H1 (cell line): ENCODE results near the gene VWA3B. TPM values are rescaled to one million over a fixed set of nuclear protein-coding genes. Genes with fewer than 3 reads are reported as not detected.

ENCODE experiments used
- CTCF ChIA-PET: fragments of 300-600 bp; sonication (Branson Sonifier 250); formaldehyde crosslinking; loops from one replicate; lab custom pipeline; 2021; ENCODE audit not compliant: partially characterized antibody; lab: Charles Lee
- POLR2A ChIA-PET: fragments of 300-600 bp; sonication (Branson Sonifier 250); formaldehyde crosslinking; loops from one replicate; lab custom pipeline; 2021; ENCODE audit warnings: inconsistent platforms; ENCODE audit not compliant: partially characterized antibody; lab: Charles Lee
- DNase-seq, 2 experiments: peaks; one replicate each; pipeline versions ENCODE4 v3.0.0 to v3.0.0-alpha.2; 2010 to 2022; ENCODE audit warnings: low spot score in 2 of 2, low read depth in 1 of 2, mixed read lengths in 1 of 2
- FAIRE-seq: peaks from 2 replicates; lab custom pipeline; 2011; peaks lifted over from hg19 to GRCh38; lab: Jason Lieb, UNC
- H2AFZ ChIP-seq: 2 replicates; pipeline ENCODE4 v1.8.1; 2012; ENCODE audit warnings: low read length, inconsistent platforms
- H2AK5ac ChIP-seq: 2 replicates; pipeline ENCODE4 v1.6.1; 2013; ENCODE audit warnings: low read depth, low read length
- H2BK120ac ChIP-seq: replicated peaks from 2 replicates; pipeline ENCODE3; 2013; ENCODE audit warnings: low read depth, low read length, inconsistent platforms
- H2BK12ac ChIP-seq: 2 replicates; pipeline ENCODE4 v1.6.1; 2013; ENCODE audit warnings: low read depth, low read length
- H2BK15ac ChIP-seq: 2 replicates; pipeline ENCODE4 v1.6.1; 2013; ENCODE audit warnings: low read length
- H2BK20ac ChIP-seq: 2 replicates; pipeline ENCODE4 v1.6.1; 2013; ENCODE audit warnings: low read length
- H2BK5ac ChIP-seq: 2 replicates; pipeline ENCODE4 v1.6.1; 2013; ENCODE audit warnings: low read depth, low read length
- H3K14ac ChIP-seq: 2 replicates; pipeline ENCODE4 v1.6.1; 2013; ENCODE audit warnings: inconsistent platforms; ENCODE audit not compliant: insufficient read length
- H3K18ac ChIP-seq: 2 replicates; pipeline ENCODE4 v1.6.1; 2013; ENCODE audit warnings: low read length; ENCODE audit errors: extremely low read depth
- H3K23ac ChIP-seq: 2 replicates; pipeline ENCODE4 v1.6.1; 2013; ENCODE audit warnings: inconsistent platforms; ENCODE audit not compliant: insufficient read length
- H3K23me2 ChIP-seq: 2 replicates; pipeline ENCODE4 v1.6.1; 2013; ENCODE audit warnings: low read depth, low read length
- H3K27ac ChIP-seq: 2 replicates; pipeline ENCODE4 v1.6.1; 2011; ENCODE audit warnings: low read depth, low read length, inconsistent platforms
- H3K27me3 ChIP-seq, 4 experiments: replicated peaks in 1 of 4; 1 replicate in 1 of 4; 2 replicates in 3 of 4; pipeline versions ENCODE4 v1.6.1 to v1.8.1; 2011 to 2013; ENCODE audit warnings: low read length in 3 of 4, mild to moderate bottlenecking in 3 of 4, inconsistent platforms in 2 of 4, mixed read lengths in 2 of 4, moderate library complexity in 1 of 4; ENCODE audit not compliant: control insufficient read depth in 3 of 4, insufficient read depth in 3 of 4; ENCODE audit errors: extremely low read depth in 1 of 4
- H3K36me3 ChIP-seq, 4 experiments: 2 replicates each; pipeline versions ENCODE4 v1.6.1 to v1.8.1; 2011 to 2013; ENCODE audit warnings: mild to moderate bottlenecking in 4 of 4, low read length in 3 of 4, moderate library complexity in 2 of 4, control low read depth in 1 of 4, inconsistent platforms in 1 of 4; ENCODE audit not compliant: insufficient read depth in 4 of 4, control insufficient read depth in 2 of 4
- H3K4ac ChIP-seq: replicated peaks from 2 replicates; pipeline ENCODE3; 2013; ENCODE audit warnings: low read length, low read depth, mixed read lengths, inconsistent platforms; ENCODE audit not compliant: insufficient read length
- H3K4me1 ChIP-seq, 4 experiments: replicated peaks in 1 of 4; 1 replicate in 1 of 4; 2 replicates in 3 of 4; pipeline versions ENCODE4 v1.6.1 to v1.8.1; 2011 to 2013; ENCODE audit warnings: low read length in 3 of 4, inconsistent platforms in 2 of 4, mixed read lengths in 1 of 4; ENCODE audit not compliant: insufficient read depth in 4 of 4, control insufficient read depth in 3 of 4
- H3K4me2 ChIP-seq, 2 experiments: 2 replicates each; pipeline versions ENCODE4 v1.6.1 to v1.8.1; 2011 to 2013; ENCODE audit warnings: low read depth in 2 of 2, low read length in 2 of 2, control low read depth in 1 of 2, inconsistent platforms in 1 of 2, mild to moderate bottlenecking in 1 of 2; ENCODE audit not compliant: insufficient read depth in 1 of 2
- H3K4me3 ChIP-seq, 4 experiments: fragments of 200-600, 300-600 bp in 1 of 4; sonication (generic), shearing (Covaris generic), sonication (Bioruptor Twin) in 1 of 4; 2 replicates each; pipeline versions ENCODE4 v1.5.1 to v1.8.1; 2011 to 2016; ENCODE audit warnings: low read length in 4 of 4, low read depth in 3 of 4, control low read depth in 2 of 4, inconsistent platforms in 2 of 4, mild to moderate bottlenecking in 2 of 4, mixed read lengths in 1 of 4, moderate library complexity in 1 of 4; ENCODE audit not compliant: insufficient read depth in 2 of 4; ENCODE audit errors: extremely low read depth in 1 of 4
- H3K56ac ChIP-seq: replicated peaks from 2 replicates; pipeline ENCODE3; 2013; ENCODE audit warnings: low read depth, mild to moderate bottlenecking, mixed read lengths, low read length, inconsistent platforms; ENCODE audit not compliant: insufficient read length
- H3K79me1 ChIP-seq: 2 replicates; pipeline ENCODE4 v1.6.1; 2013; ENCODE audit warnings: low read depth, low read length, control low read depth
- H3K79me2 ChIP-seq, 2 experiments: 2 replicates each; pipeline versions ENCODE4 v1.6.1 to v1.8.1; 2012 to 2013; ENCODE audit warnings: low read length in 2 of 2, mild to moderate bottlenecking in 2 of 2, inconsistent platforms in 1 of 2; ENCODE audit not compliant: insufficient read depth in 2 of 2, control insufficient read depth in 1 of 2
- H3K9ac ChIP-seq, 4 experiments: replicated peaks in 1 of 4; 1 replicate in 1 of 4; 2 replicates in 3 of 4; pipeline versions ENCODE4 v1.6.1 to v1.8.1; 2011 to 2013; ENCODE audit warnings: low read depth in 3 of 4, low read length in 3 of 4, control low read depth in 2 of 4, mild to moderate bottlenecking in 2 of 4, moderate library complexity in 2 of 4, inconsistent platforms in 1 of 4; ENCODE audit errors: extremely low read depth in 1 of 4
- H3K9me3 ChIP-seq, 2 experiments: 2 replicates each; pipeline versions ENCODE4 v1.6.1 to v1.8.1; 2012 to 2013; ENCODE audit warnings: mild to moderate bottlenecking in 2 of 2, moderate library complexity in 2 of 2, control low read depth in 1 of 2, inconsistent platforms in 1 of 2, low read depth in 1 of 2, low read length in 1 of 2, mixed read lengths in 1 of 2; ENCODE audit not compliant: insufficient read depth in 2 of 2
- H4K20me1 ChIP-seq, 2 experiments: replicated peaks in 1 of 2; 2 replicates each; pipeline versions ENCODE3 to v1.8.1; 2011 to 2013; ENCODE audit warnings: inconsistent platforms in 2 of 2, low read length in 2 of 2, mild to moderate bottlenecking in 1 of 2; ENCODE audit not compliant: insufficient read depth in 2 of 2, control insufficient read depth in 1 of 2
- H4K5ac ChIP-seq: 2 replicates; pipeline ENCODE4 v1.6.1; 2013; ENCODE audit warnings: low read length, low read depth, mixed read lengths, inconsistent platforms; ENCODE audit not compliant: insufficient read length
- H4K8ac ChIP-seq: 2 replicates; pipeline ENCODE4 v1.8.0; 2013; ENCODE audit warnings: mild to moderate bottlenecking, moderate library complexity, low read length, inconsistent platforms; ENCODE audit not compliant: insufficient read depth; ENCODE audit errors: extremely low read depth
- H4K91ac ChIP-seq: replicated peaks from 2 replicates; pipeline ENCODE3; 2013; ENCODE audit warnings: low read length, mixed read lengths, inconsistent platforms; ENCODE audit not compliant: insufficient read length
- CBX5 ChIP-seq: fragments of 300-800, 300-1000 bp; sonication (generic); IDR thresholded peaks from 2 replicates; pipeline ENCODE4 v1.7.1; 2016; ENCODE audit warnings: antibody characterized with exemption, low read length, low read depth
- CBX8 ChIP-seq: fragments of 300-800, 300-1000 bp; sonication (generic); IDR thresholded peaks from 2 replicates; pipeline ENCODE4 v1.7.1; 2016; ENCODE audit warnings: low read depth, low read length, borderline replicate concordance
- EP300 ChIP-seq, 2 experiments: IDR thresholded peaks; 1 replicate in 1 of 2; 2 replicates in 1 of 2; pipeline ENCODE4 v1.6.1; 2011 to 2012; ENCODE audit warnings: low read depth in 2 of 2, low read length in 2 of 2, mild to moderate bottlenecking in 2 of 2, borderline replicate concordance in 1 of 2, inconsistent platforms in 1 of 2, moderate library complexity in 1 of 2
- GABPA ChIP-seq: IDR thresholded peaks from 2 replicates; pipeline ENCODE4 v1.6.1; 2011; ENCODE audit warnings: mild to moderate bottlenecking, low read length, moderate library complexity, borderline replicate concordance; ENCODE audit not compliant: insufficient read depth
- JUN ChIP-seq: IDR thresholded peaks from 2 replicates; pipeline ENCODE4 v1.6.1; 2011; ENCODE audit warnings: low read depth, mild to moderate bottlenecking, improper control_type of control experiment, low read length
- NANOG ChIP-seq: IDR thresholded peaks from 2 replicates; pipeline ENCODE4 v1.6.1; 2011; ENCODE audit warnings: low read length, low read depth, mild to moderate bottlenecking, inconsistent platforms; ENCODE audit not compliant: insufficient read depth, poor library complexity, severe bottlenecking
- RNF2 ChIP-seq: fragments of 200-900, 300-1000 bp; sonication (generic); IDR thresholded peaks from 2 replicates; pipeline ENCODE4 v1.7.1; 2016; ENCODE audit warnings: borderline replicate concordance, low read depth, mild to moderate bottlenecking, antibody characterized with exemption, low read length; ENCODE audit not compliant: poor library complexity, severe bottlenecking; ENCODE audit errors: missing control alignments
- SIRT6 ChIP-seq: IDR thresholded peaks from one replicate; pipeline ENCODE4 v1.7.1; 2012; ENCODE audit warnings: low read length, inconsistent platforms
- SIX5 ChIP-seq: IDR thresholded peaks from 2 replicates; pipeline ENCODE4 v1.6.1; 2011; ENCODE audit warnings: mild to moderate bottlenecking, low read depth, low read length
- ZNF274 ChIP-seq: IDR thresholded peaks from 2 replicates; pipeline ENCODE4 v1.7.0; 2012; ENCODE audit warnings: low read length, borderline replicate concordance; ENCODE audit errors: extremely low read depth
- WGBS, 2 experiments: shearing (Covaris generic) in 1 of 2; methylation state at CpG; one replicate each; pipeline versions ENCODE4 v1.1.6 to v1.1.7; 2013 to 2015; ENCODE audit warnings: low lambda C conversion rate in 2 of 2, mixed read lengths in 2 of 2, inconsistent platforms in 1 of 2, low coverage in 1 of 2, missing lambda C conversion rate in 1 of 2; ENCODE audit not compliant: insufficient replicate concordance in 2 of 2, insufficient coverage in 1 of 2, insufficient read length in 1 of 2; ENCODE audit errors: extremely low coverage in 1 of 2, missing lambda C conversion rate in 1 of 2; 5-methylcytosine and 5-hydroxymethylcytosine counted together
- polyA plus RNA-seq, 7 experiments: library from polyadenylated mRNA; depleted of rRNA in 3 of 7; stranded (reverse) in 5 of 7; unstranded in 2 of 7; fragments of >200 nt in 5 of 7; fragments of 200-250 nt in 2 of 7; gene quantifications; 1 replicate in 5 of 7; 2 replicates in 1 of 7; 4 replicates in 1 of 7; pipeline versions ENCODE4 v1.2.1 to v1.2.3, GENCODE V29; 2011 to 2013; ENCODE audit warnings: missing spikeins in 2 of 7, mixed read lengths in 2 of 7
- total RNA-seq: library from RNA; stranded (reverse); fragmentation: NEBNext Ultra II Directional; extraction: Animal tissue kit (Norgen Biotek cat#: 25700); gene quantifications from 2 replicates; pipeline ENCODE4 v1.2.1, GENCODE V29; 2021
- TF ChIP-seq, protein P1 (sequence below): IDR thresholded peaks from 2 replicates; pipeline ENCODE4 v1.6.1; 2012; ENCODE audit warnings: inconsistent platforms
- TF ChIP-seq, protein P2 (sequence below): IDR thresholded peaks from 2 replicates; pipeline ENCODE4 v1.6.1; 2012; ENCODE audit warnings: inconsistent platforms

The VWA3B gene
- total and polyA plus RNA-seq, 2 of the 8 experiments (the other 6 are each of a cell fraction or from before 2014, with no cell fraction given), result not detected

DNA sequence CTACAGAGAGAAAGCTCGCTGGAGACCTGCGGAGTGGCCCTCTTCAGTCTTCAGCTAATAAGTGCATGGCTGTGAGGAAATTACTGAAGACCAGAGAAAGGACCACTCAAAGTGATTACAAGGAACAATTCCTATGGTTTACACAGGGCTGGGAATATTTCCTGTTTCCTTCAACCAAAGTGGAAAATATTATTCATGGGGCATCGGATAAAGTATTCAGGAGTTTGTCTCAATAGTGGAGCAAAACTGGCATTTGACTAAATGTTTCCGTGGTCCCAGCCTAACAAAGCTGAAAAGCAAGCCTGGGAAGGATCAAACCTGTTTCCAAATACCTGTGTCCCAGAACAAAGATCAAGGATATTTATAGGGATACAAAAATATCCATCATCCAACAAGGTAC lies 227.3 kb downstream of the VWA3B start:
- Histone ChIP-seq H2BK12ac (no peak overlapping the region), H3K9ac (no peak overlapping the region), H2AK5ac (no peak overlapping the region), H3K18ac (no peak overlapping the region), H3K36me3 (no peaks in the 10 kb centered on the region), H2AFZ (no peak overlapping the region), H4K91ac (no peak overlapping the region), H4K5ac (no peak overlapping the region)
- TF ChIP-seq, protein P1, sequence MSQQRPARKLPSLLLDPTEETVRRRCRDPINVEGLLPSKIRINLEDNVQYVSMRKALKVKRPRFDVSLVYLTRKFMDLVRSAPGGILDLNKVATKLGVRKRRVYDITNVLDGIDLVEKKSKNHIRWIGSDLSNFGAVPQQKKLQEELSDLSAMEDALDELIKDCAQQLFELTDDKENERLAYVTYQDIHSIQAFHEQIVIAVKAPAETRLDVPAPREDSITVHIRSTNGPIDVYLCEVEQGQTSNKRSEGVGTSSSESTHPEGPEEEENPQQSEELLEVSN, result no peak
- TF ChIP-seq CBX8 (no peak), CBX5 (no peak), GABPA (no peak), JUN (no peak), SIX5 (no peak), SIRT6 (no peak), ZNF274 (no peak), EP300 (IDR thresholded peaks at IDR 0.05; ENCODE audit: borderline replicate concordance in 1 of 2, low read depth in 2 of 2, low read length in 2 of 2) (no peak), RNF2 (no peak), NANOG (no peak)
- TF ChIP-seq, protein P2, sequence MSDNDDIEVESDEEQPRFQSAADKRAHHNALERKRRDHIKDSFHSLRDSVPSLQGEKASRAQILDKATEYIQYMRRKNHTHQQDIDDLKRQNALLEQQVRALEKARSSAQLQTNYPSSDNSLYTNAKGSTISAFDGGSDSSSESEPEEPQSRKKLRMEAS, result no peak
- TF ChIP-seq, all 59 proteins: peak for 0
- H4K20me1 ChIP-seq, result no peaks in the 10 kb centered on the region
- H3K9me3 ChIP-seq, result no peaks in the 10 kb centered on the region
- H2BK15ac ChIP-seq, result no peak overlapping the region
- no peaks in the 10 kb centered on the region for H3K79me1 ChIP-seq
- no peak overlapping the region for H4K8ac ChIP-seq
- H3K4me3 ChIP-seq, result no peak overlapping the region
- no peak overlapping the region for H2BK120ac ChIP-seq
- DNase-seq, result no peak
- H3K4ac ChIP-seq, result no peak overlapping the region
- no peak overlapping the region for H3K14ac ChIP-seq
- ChIA-PET CTCF (no interaction called here), POLR2A (no interaction called here)
- no peak for FAIRE-seq
- no peak overlapping the region for H3K23ac ChIP-seq
- H3K27ac ChIP-seq, result no peak overlapping the region
- no peaks in the 10 kb centered on the region for H3K27me3 ChIP-seq
- H3K23me2 ChIP-seq, result no peaks in the 10 kb centered on the region
- no peak overlapping the region for H3K56ac ChIP-seq
- peaks cover 0 to 4% (median 0%) of the 10 kb centered on the region in 4 experiments; a peak in 3 of 7 replicates for H3K4me1 ChIP-seq
- H3K4me2 ChIP-seq, result no peak overlapping the region
- no peaks in the 10 kb centered on the region for H3K79me2 ChIP-seq
- 92% methylated on average over 4 of the region's 4 CpGs; no CpG with 5 or more reads in 1 of the 2 experiments for WGBS, 2 experiments
- no peak overlapping the region for H2BK5ac ChIP-seq
- no peak overlapping the region for H2BK20ac ChIP-seq
